A673 (cell line): ENCODE results near the gene EFL1. TPM values are rescaled to one million over a fixed set of nuclear protein-coding genes. Genes with fewer than 3 reads are reported as not detected.

ENCODE experiments used
- BruUV-seq: library from RNA; stranded (reverse); fragments of 400-500 nt; replicated peaks from 2 replicates; lab custom pipeline; 2021; lab: Mats Ljungman, UMichigan
- CTCF ChIA-PET: fragments of 300-600 bp; sonication (Branson Sonifier 250); formaldehyde crosslinking; loops from one replicate; lab custom pipeline; 2022; ENCODE audit warnings: antibody characterized with exemption; lab: Charles Lee
- POLR2A ChIA-PET: fragments of 300-600 bp; sonication (Branson Sonifier 250); formaldehyde crosslinking; loops from one replicate; lab custom pipeline; 2022; ENCODE audit warnings: antibody characterized with exemption; ENCODE audit not compliant: low non-redundant PET; lab: Charles Lee
- DNase-seq: peaks from one replicate; pipeline ENCODE4 v3.0.0-alpha.2; 2015; ENCODE audit warnings: low spot score
- H3K27ac ChIP-seq: fragments of 200-600 bp; sonication (generic); 2 replicates; pipeline ENCODE4 v1.5.1; 2016; ENCODE audit warnings: mixed run types, low read depth, mild to moderate bottlenecking, mixed read lengths, antibody characterized with exemption, low read length; ENCODE audit not compliant: poor library complexity, severe bottlenecking
- H3K27me3 ChIP-seq: fragments of 200-600 bp; sonication (generic); replicated peaks from 2 replicates; pipeline ENCODE4 v1.6.1; 2017; ENCODE audit warnings: mixed run types, low read depth, mild to moderate bottlenecking, mixed read lengths, antibody characterized with exemption, low read length; ENCODE audit not compliant: insufficient read depth, poor library complexity
- H3K36me3 ChIP-seq: fragments of 200-600 bp; sonication (generic); 2 replicates; pipeline ENCODE4 v1.6.1; 2016; ENCODE audit warnings: mixed run types, mild to moderate bottlenecking, mixed read lengths, antibody characterized with exemption, low read length; ENCODE audit not compliant: insufficient read depth, poor library complexity, severe bottlenecking
- H3K4me1 ChIP-seq: fragments of 200-600 bp; sonication (generic); 2 replicates; pipeline ENCODE4 v1.6.1; 2017; ENCODE audit warnings: mixed run types, mild to moderate bottlenecking, mixed read lengths, antibody characterized with exemption, low read length; ENCODE audit not compliant: insufficient read depth, poor library complexity, severe bottlenecking
- H3K4me3 ChIP-seq: fragments of 200-600 bp; sonication (generic); 2 replicates; pipeline ENCODE4 v1.5.1; 2016; ENCODE audit warnings: low read depth, mixed run types, mild to moderate bottlenecking, mixed read lengths, low read length; ENCODE audit not compliant: poor library complexity, severe bottlenecking
- H3K9me3 ChIP-seq: fragments of 200-600 bp; sonication (generic); 2 replicates; pipeline ENCODE4 v1.6.1; 2016; ENCODE audit warnings: mixed run types, low read depth, mild to moderate bottlenecking, mixed read lengths, antibody characterized with exemption, low read length; ENCODE audit not compliant: poor library complexity, severe bottlenecking
- CTCF ChIP-seq: fragments of 300-800, 200-600 bp; sonication (generic); conservative IDR thresholded peaks from 2 replicates; pipeline ENCODE4 v1.5.1; 2017; ENCODE audit warnings: low read depth, mild to moderate bottlenecking, antibody characterized with exemption, low read length, moderate library complexity, mixed read lengths
- EZH2 ChIP-seq: fragments of 200-600 bp; sonication (generic); IDR thresholded peaks from 2 replicates; pipeline ENCODE4 v1.6.1; 2017; ENCODE audit warnings: borderline replicate concordance, low read depth, mild to moderate bottlenecking, mixed read lengths, antibody characterized with exemption, low read length; ENCODE audit not compliant: poor library complexity, severe bottlenecking
- intact Hi-C: fragments of 100-400 bp; cut with micrococcal nuclease; formaldehyde crosslinking; loops from one replicate; pipeline ENCODE4 v1.10.0; 2022; ENCODE audit not compliant: unreplicated experiment
- total RNA-seq: library from RNA; stranded (reverse); gene quantifications from 2 replicates; pipeline ENCODE4 v1.2.3, GENCODE V29; 2021

Gene EFL1
- total RNA-seq, 1 experiment from 2014 or later, result 26.1 TPM

GRCh38 chr15:82307714-82308081 is 45.2 kb upstream of the EFL1 start:
- CTCF ChIA-PET, result no interaction called here
- DNase-seq, result no peak
- TF ChIP-seq CTCF (no peak), EZH2 (no peak)

GRCh38 chr15:82306791-82307713 is 44.5 kb upstream of the EFL1 start:
- no peak for DNase-seq
- intact Hi-C loops, result no loop called here
- BruUV-seq, result no TSS peak
- Histone ChIP-seq H3K4me1 (no peaks in the 10 kb centered on the region), H3K4me3 (no peak overlapping the region), H3K36me3 (no peaks in the 10 kb centered on the region), H3K9me3 (no peaks in the 10 kb centered on the region), H3K27ac (no peak overlapping the region), H3K27me3 (no peaks in the 10 kb centered on the region)
- ChIA-PET CTCF (no interaction called here), POLR2A (no interaction called here)
- TF ChIP-seq EZH2 (no peak), CTCF (no peak)

More at GRCh38 chr15:82307714-82308081, 45.2 kb upstream of the EFL1 start:
- Histone ChIP-seq H3K9me3 (no peaks in the 10 kb centered on the region), H3K27ac (no peak overlapping the region), H3K4me1 (no peaks in the 10 kb centered on the region), H3K4me3 (no peak overlapping the region), H3K36me3 (no peaks in the 10 kb centered on the region), H3K27me3 (no peaks in the 10 kb centered on the region)
- BruUV-seq, result no TSS peak
- intact Hi-C loops, result no loop called here
- POLR2A ChIA-PET, result no interaction called here

GRCh38 chr15:82305621-82306048 is 43.1 kb upstream of the EFL1 start:
- no peaks in the 10 kb centered on the region for H3K27me3 ChIP-seq
- intact Hi-C loops, result no loop called here
- no peak overlapping the region for H3K4me3 ChIP-seq
- H3K27ac ChIP-seq, result no peak overlapping the region
- CTCF ChIA-PET, result no interaction called here
- H3K9me3 ChIP-seq, result no peaks in the 10 kb centered on the region
- no peak for TF ChIP-seq EZH2
- no peak for TF ChIP-seq CTCF
- BruUV-seq, result no TSS peak
- POLR2A ChIA-PET, result no interaction called here
- no peak for DNase-seq
- no peaks in the 10 kb centered on the region for H3K36me3 ChIP-seq
- H3K4me1 ChIP-seq, result no peaks in the 10 kb centered on the region
